ENCODE measurements around the gene RET. TPM values are rescaled to one million over a fixed set of nuclear protein-coding genes. Genes with fewer than 3 reads are reported as not detected.

Gene RET
- total and polyA plus RNA-seq, 2 of the 8 experiments (the other 6 are each of a cell fraction or from before 2014, with no cell fraction given): 6.7 to 8.4 TPM

GRCh38 chr10:43109671-43110249 lies 32.9 kb downstream of the RET start (continued):
- TF ChIP-seq CHD7 (IDR thresholded peaks at IDR 0.05; ENCODE audit: insufficient replicate concordance, low read length) (no peak), E2F6 (IDR thresholded peaks at IDR 0.05) (no peak), KDM4A (IDR thresholded peaks at IDR 0.05; ENCODE audit: low read depth, low read length, severe bottlenecking) (no peak), KDM1A (IDR thresholded peaks at IDR 0.05; ENCODE audit: borderline replicate concordance, low read length) (no peak), PHF8 (conservative IDR thresholded peaks at IDR 0.05; ENCODE audit: low read depth, low read length) (no peak), SAP30 (IDR thresholded peaks at IDR 0.05; ENCODE audit: insufficient read depth, insufficient replicate concordance, low read length) (no peak), SP4 (IDR thresholded peaks at IDR 0.05; ENCODE audit: low read length) (no peak)

Data from H1 (cell line).